Embryonic facial prominence (tissue), 1 donor: ENCODE results near the gene FTCD.
"Not testable (repeated sequence)": the region's sequence is repeated elsewhere in the genome, so short reads cannot be mapped to it uniquely, and the experiment has no call there.

Source experiments
- DNase-seq: peaks from one replicate; pipeline ENCODE4 v3.0.0-alpha.2; 2016; ENCODE audit errors: extremely low spot score

The FTCD gene

DNA sequence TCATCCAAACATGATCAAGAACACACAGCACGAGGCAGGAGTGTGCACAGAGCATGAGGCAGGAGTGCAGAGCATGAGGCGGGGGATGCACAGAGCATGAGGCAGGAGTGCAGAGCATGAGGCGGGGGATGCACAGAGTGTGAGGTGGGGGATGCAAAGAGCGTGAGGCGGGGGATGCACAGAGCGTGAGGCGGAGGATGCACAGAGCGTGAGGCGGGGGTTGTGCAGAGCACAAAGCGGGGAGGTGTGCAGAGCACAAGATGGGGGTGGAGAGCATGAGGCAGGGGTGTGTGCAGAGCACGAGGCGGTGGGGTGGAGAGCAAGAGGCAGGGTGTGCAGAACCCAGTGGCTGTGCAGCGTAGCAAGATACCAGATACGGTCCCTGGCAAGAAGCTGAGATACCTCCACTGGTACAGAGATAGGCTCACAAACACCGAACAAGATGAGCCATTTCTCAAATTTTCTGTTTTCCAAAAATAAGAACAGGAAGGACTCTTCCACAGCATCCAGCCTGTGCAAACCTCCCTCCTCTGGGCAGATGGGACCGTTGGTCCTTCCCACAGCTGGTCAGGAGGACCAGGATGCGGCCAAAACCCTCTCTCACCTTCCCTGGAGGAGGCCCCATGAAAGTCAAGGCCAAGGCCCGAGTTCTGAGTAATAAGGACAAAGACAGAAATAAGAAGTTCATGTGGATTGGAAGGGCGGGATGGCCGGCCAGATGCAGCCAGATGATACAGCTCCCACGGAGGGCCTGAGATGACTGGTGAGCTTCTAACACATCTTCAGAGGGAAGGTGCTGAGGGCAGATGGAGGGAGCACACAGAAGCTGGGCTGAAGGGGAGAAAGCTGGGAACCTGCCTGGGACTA lies 16.9 kb upstream of the FTCD start:
- no peak for DNase-seq

DNA sequence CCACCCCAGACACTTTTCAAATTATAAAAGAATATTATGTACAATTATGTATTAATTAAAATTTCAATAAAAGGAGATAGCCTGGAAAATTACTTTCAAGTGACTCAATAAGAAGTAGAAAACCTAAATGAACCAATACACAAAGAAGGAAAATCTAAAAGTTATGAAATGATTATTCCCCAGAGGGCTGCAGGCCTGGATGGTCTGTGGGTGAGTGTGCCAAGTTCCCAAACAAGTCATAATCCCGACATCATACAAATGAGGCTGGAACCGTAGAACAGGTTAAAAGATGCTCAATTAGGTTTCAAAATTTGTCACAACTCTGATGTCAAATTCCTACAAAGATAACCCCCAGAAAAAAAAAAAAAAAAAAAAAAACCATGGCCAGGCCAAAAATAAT lies 16.2 kb upstream of the FTCD start:
- no peak for DNase-seq

GRCh38 chr21:46170436-46171193 lies 15.2 kb upstream of the FTCD start:
- not testable (repeated sequence) for DNase-seq

DNA sequence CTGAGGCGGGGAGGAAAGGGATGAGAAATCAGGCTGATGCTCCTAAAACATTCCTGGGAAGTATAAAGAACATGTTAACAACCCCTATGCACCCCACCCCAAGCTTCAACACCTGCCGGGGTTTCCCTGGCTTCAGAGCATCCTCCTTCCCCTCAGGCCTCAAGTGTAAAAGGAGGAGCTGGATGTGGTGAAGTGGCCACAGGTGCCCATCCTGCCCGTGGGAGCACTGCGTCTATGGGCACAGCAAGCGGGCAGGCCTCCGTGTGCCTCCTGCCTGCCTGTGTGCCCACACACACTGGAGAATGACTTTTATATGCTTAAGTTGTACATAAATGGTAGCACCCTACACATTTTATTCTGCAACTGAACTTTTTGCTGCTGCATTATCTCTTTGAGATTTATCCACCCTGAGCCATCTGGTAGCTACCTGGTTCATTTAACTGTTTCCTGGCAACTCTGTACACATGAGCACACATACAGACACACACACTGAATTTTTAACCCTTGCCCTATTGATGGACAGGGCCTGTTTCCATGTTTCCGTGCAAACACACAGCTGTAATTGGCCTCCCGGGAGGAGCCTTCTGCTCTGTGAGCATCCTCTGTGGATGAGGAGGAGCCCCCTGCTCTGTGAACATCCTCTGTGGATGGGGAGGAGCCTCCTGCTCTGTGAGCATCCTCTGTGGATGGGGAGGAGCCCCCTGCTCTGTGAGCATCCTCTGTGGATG lies 13.4 kb upstream of the FTCD start:
- DNase-seq = no peak

DNA sequence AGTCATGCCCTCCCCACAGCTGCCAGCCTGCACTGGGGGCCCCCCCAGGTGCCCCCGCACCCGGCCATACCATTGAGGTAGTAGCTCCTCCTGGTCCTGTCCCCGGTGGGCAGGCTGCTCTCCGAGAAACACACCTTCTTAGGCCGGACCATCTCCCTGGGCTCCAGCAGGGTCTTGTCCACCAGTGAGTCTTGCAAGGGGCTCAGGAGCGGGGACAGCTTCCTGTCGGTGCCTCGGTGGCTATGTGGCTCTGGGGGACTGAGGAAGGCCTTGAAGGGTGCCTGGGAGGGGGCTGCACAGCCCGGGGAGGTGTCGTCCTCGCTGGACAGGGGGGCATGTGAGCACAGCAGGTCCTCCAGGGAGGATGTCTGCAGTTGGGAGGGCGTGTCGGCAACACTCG lies 12.9 kb upstream of the FTCD start:
- no peak for DNase-seq

DNA sequence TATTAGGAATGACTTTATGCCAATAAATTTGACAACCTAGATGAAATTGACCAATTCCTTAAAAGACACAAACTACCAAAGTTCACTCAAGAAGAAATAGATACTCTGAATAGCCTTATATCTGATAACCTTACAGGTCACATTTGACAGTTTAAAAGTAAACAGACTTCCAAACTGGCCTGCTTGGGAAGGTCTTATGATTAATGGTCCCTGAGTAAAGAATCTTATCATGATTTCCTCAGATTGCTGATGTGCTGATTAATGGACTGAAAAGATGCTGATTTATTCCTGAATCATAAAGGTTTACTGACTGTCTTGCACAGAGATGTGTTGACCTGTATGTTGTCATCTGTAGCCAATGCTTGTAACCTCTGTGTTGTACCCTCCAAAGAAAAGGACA lies 9.7 kb upstream of the FTCD start:
- no peak for DNase-seq

GRCh38 chr21:46163380-46163779 lies 8.0 kb upstream of the FTCD start:
- DNase-seq = no peak

DNA sequence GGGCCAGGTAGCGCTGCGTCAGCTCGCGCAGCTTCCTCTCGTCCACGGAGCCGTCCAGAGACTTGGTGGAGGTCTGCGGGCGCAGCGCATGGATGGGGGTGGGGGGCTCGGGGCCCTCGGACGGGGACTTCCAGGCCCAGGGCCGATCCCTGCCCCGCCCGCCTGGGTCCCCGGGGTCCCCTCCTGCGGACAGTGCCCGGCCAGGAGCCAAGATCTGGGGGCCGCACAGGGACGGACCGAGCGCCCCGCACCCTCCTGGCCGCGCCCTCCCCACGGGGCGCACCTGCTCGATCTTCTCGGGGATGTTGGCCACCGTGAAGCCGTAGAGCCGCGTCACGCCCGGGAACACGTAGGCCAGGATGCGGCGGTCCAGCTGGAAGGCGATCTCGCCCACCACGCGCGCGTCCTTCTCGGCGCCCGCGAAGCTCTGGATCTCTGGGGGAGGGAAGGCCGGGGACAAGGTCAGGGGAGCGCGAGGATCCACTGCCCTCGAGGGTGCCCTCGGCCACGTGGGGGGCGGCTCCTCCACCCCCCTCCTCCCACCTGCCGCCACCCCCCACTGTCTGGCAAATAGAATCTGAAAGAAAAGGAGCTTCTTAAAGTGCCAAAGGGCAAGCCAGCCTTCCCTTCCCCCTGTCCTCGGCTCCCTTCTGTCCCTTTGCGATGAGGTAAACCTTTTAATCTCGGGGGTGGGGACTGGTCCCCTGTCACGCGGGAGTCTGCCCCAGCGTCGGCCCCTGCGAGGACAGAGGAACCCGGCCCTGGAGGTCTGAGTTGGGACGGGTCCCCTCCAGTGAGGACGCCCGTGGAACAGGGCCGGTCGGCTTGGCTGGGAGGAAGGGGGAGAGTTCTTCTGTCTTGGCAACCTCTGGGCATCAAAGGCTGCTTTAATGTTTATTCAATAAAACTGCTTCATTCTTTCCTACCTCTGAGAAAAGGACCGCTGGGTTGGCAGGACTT lies 6.5 kb upstream of the FTCD start:
- no peak for DNase-seq

- no peak for DNase-seq
Observed at GRCh38 chr21:46160907-46161632, 5.7 kb upstream of the FTCD start.

DNA sequence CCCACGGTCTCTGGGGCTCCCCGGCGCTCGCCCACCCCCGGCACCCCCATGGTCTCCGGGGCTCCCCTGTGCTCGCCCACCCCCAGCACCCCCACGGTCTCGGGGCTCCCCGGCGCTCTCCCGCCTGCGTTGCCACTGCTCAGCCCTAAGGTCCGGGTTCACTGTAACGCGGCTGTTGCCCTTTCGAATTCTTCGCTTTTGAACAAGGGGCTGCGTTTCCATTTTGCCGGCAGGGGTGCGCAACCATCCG lies 5.2 kb upstream of the FTCD start:
- no peak for DNase-seq

DNA sequence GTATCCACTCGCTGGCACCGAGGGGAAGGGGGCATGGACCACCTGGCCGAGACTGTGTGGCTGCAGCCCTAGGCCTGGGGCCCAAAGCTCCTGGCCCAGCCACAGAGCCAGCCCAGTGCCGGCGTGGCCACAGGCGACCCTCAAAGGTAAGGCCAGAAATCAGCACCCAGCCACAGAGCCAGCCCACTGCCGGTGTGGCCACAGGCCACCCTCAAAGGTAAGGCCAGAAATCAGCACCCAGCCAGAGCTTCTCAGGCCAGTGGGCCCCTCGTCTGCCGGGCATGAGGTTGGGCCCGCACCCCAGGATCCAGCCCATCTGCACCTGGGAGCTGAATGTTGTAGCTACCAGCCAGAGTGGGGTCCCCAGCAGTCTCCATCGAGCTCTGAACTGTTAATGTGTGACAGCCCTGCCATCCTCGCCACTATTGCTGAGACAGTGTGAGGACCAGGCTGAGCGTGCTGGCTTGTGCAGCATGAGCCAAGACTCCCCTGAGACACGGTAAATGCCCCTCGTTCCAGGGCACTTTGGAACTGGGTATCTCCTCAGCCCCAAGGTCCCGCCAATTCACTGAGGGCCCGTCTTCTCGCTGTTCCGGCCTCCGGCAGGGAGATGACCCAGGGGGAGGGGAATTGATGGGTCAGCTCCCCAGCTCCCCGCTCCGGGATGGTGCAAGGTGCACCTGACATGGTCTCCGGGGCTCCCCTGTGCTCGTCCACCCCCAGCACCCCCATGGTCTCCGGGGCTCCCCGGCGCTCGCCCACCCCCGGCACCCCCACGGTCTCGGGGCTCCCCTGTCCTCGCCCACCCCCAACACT lies 4.7 kb upstream of the FTCD start:
- DNase-seq = no peak

- DNase-seq = no peak
Observed at GRCh38 chr21:46159390-46159789, 4.0 kb upstream of the FTCD start.

DNA sequence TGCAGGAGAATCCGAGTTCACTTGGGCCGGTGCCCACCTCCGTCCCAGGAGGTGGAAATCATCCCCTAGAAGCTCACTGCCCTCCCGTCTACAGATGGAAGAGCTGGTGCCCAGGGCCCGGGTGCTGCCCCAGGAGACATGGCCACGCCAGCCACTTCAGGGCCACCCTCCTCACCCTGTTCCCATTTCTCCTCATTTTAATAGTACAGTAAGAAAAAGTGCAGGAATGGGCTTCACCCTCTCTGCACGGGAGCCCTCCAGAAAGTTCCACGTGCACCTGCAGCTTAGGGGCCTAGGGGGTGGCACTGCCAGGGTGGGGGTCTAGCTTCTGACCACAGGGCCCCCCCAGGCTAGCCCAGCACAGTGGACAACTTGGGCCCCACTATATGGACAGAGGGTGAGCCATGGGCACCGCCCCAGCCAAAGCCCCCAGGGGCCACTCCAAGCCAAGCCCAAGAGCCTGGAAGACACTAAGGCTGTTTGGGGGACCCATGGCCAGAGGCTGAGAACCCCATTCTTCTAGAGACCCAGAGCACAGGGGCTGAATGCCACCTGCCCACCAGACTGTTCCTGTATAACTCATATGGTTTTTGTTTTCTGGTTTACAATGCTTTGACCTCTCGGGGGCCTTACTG lies 3.4 kb upstream of the FTCD start:
- no peak for DNase-seq

DNA sequence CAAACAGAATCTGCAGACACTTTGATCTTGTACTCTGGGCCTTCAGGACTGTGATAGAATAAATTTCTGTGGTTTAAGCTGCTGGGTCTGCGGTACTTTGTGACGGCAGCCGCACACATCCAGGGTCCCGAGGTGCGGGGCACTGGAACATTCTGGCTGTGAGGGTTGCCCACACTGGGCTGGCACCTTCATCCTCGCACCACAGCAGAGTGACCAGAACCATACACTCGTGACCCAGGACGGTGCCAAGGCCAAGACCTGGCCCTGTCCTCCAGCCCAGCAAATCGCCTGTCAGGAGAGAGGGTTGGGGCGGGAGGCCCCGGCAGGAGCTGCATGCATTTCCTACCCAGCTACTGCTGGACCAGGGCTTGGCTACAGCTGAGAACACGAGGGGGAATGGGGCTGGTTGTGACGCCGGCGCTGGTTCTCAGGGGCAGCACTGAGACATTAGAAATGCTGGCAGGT lies 2.6 kb upstream of the FTCD start:
- DNase-seq = no peak

GRCh38 chr21:46157396-46157986 lies 2.1 kb upstream of the FTCD start:
- DNase-seq = no peak

DNA sequence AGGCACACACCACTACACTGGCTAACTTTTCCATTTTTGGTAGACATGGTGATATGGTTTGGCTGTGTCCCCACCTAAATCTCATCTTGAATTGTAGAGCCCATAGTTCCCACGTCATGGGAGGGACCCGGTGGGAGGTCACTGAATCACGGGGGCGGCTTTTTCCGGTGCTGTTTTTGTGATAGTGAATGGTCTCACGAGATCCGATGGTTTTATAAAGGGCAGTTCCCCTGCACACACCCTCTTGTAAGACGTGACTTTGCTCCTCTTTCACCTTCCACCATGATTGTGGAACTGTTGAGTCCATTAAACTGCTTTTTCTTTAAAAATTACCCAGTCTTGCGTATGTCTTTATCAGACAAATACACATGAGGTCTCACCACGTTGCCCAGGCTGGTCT lies 1.3 kb upstream of the FTCD start:
- DNase-seq = no peak

DNA sequence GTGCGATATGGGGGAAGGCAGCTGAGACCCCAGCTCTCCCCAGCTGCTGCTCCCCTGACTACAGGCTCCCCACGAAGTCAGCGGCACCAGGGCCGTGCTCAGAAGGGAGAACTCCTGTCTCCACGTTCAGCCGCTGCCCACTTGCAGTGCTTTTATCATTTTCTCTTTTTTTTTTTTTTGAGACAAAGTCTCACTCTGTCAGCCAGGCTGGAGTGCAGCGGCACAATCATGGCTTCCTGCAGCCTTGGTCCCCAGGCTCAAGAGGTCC lies 933 bp upstream of the FTCD start:
- no peak for DNase-seq

DNA sequence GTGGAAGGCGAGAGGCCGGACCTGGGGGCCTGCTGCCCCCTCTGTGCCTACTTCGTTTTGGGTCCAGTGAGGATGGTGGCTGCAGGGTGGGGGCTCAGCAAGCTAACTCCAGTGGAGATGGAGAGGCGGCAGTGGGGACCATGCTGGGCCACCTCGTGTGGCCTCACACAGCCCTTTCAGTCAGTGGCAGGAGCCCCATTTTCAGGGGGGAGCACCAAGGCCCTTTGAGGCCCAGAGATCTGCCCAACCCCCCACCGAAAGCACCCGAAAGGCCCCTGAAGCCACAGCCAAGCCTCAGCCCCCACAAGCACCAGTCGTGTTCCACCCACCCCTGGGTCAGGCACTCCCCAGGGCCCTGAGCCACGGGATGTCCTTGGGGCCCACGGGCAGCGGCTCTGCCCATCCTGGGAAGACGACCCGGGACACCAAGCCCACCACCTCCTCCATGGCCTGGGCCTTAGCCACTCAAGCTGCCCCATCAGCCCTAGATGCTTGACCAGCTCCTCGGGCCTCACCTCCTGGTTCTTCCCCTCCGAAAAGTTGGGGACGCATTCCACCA lies 345 bp downstream of the FTCD start:
- DNase-seq = no peak
